Uterus (tissue), 4 donors: ENCODE results near the gene AP3B1. TPM values are rescaled to one million over a fixed set of nuclear protein-coding genes. Genes with fewer than 3 reads are reported as not detected.
A peak's percentile ranks its signal among the peaks of the same experiment; 100 is the strongest.

Experiments
- DNase-seq, 2 donors: peaks; one replicate each; pipeline ENCODE4 v3.0.0-alpha.2; 2019 to 2020
- H3K27ac ChIP-seq, 2 donors: fragments of 200-600 bp; sonication (generic); 1 replicate in 1 of 2; 2 replicates in 1 of 2; pipeline ENCODE4 v1.5.1; 2016 to 2018
- H3K27me3 ChIP-seq, 2 donors: fragments of 200-600 bp; sonication (generic); one replicate each; pipeline ENCODE4 v1.5.1; 2018 to 2019; ENCODE audit warnings: control low read depth in 1 of 2
- H3K36me3 ChIP-seq, 2 donors: fragments of 200-600 bp; sonication (generic); one replicate each; pipeline ENCODE4 v1.5.1; 2019; ENCODE audit warnings: control low read depth in 1 of 2
- H3K4me1 ChIP-seq, 2 donors: fragments of 200-600 bp; sonication (generic); one replicate each; pipeline ENCODE4 v1.5.1; 2018 to 2019; ENCODE audit warnings: control low read depth in 1 of 2
- H3K4me3 ChIP-seq, 2 donors: fragments of 200-600 bp; sonication (generic); 1 replicate in 1 of 2; 2 replicates in 1 of 2; pipeline ENCODE4 v1.5.1; 2018 to 2019; ENCODE audit warnings: mild to moderate bottlenecking in 1 of 2
- H3K9me3 ChIP-seq, 2 donors: fragments of 200-600 bp; sonication (generic); one replicate each; pipeline ENCODE4 v1.5.1; 2019; ENCODE audit warnings: control low read depth in 1 of 2
- CTCF ChIP-seq, 4 experiments: fragments of 200-600 bp in 2 of 4; fragments of 450-650 bp in 2 of 4; sonication (generic) in 2 of 4; IDR thresholded peaks; one replicate each; pipeline ENCODE4 v1.5.1; 2016 to 2019; ENCODE audit warnings: antibody characterized with exemption in 4 of 4, mild to moderate bottlenecking in 2 of 4, moderate library complexity in 1 of 4
- POLR2A ChIP-seq, 2 donors: fragments of 450-650 bp; IDR thresholded peaks; one replicate each; pipeline ENCODE4 v1.6.1; 2016; ENCODE audit warnings: antibody characterized with exemption in 2 of 2, mild to moderate bottlenecking in 1 of 2, moderate library complexity in 1 of 2
- intact Hi-C: fragments of 100-400 bp; cut with DNase I; formaldehyde crosslinking; loops from one replicate; pipeline ENCODE4 v1.15.1; 2023; ENCODE audit warnings: low total_unique reads
- total RNA-seq, 4 donors: library from RNA; depleted of rRNA in 3 of 4; stranded (reverse); fragments of >200 nt in 3 of 4; gene quantifications; one replicate each; pipeline versions ENCODE4 v1.1.0 to v1.2.4, GENCODE V29; 2014 to 2023
- donor health status: DM: yes; HTN: yes; CAD: no.

Gene AP3B1
- total RNA-seq, 4 donors from 2014 or later = 15.9 to 67.1 (median 33.4) TPM

GRCh38 chr5:78327761-78328510 lies 33.4 kb upstream of the AP3B1 start:
- H3K27me3 ChIP-seq = no peaks in the 10 kb centered on the region
- H3K27ac ChIP-seq = no peak overlapping the region
- no peak for TF ChIP-seq POLR2A (IDR thresholded peaks at IDR 0.05)
- no peak for TF ChIP-seq CTCF (IDR thresholded peaks at IDR 0.05)
- no peaks in the 10 kb centered on the region for H3K36me3 ChIP-seq
- H3K4me3 ChIP-seq = no peak overlapping the region
- intact Hi-C loops = no loop called here
- H3K4me1 ChIP-seq = no peaks in the 10 kb centered on the region
- H3K9me3 ChIP-seq = no peaks in the 10 kb centered on the region
- no peak for DNase-seq

DNA sequence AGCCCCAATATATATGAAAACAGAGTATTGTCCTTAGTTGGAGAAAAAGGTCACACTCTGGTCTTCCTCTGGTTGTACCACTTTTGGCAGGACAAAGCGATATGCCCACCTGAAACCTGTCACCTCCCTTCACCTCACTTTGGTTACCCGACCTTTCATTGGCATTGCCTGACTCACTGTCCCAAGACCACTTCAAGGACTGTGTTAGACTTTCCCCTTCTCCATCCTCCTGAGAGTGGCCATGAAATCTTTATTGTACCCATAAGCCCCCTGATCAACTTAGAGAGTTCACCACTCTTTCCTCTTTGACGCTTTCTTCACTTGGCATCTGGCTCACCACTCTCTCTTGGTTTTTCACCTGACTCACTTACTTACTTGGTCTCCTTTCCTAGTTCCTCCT lies 32.4 kb upstream of the AP3B1 start:
- Histone ChIP-seq H3K9me3 (no peaks in the 10 kb centered on the region), H3K4me1 (no peaks in the 10 kb centered on the region), H3K27me3 (no peaks in the 10 kb centered on the region), H3K36me3 (no peaks in the 10 kb centered on the region), H3K4me3 (no peak overlapping the region), H3K27ac (no peak overlapping the region)
- DNase-seq = no peak
- TF ChIP-seq CTCF (IDR thresholded peaks at IDR 0.05) = no peak
- TF ChIP-seq POLR2A (IDR thresholded peaks at IDR 0.05) = no peak
- intact Hi-C loops = no loop called here

- Histone ChIP-seq H3K27ac (no peak overlapping the region), H3K4me1 (no peaks in the 10 kb centered on the region), H3K9me3 (no peaks in the 10 kb centered on the region), H3K27me3 (no peaks in the 10 kb centered on the region), H3K4me3 (no peak overlapping the region), H3K36me3 (no peaks in the 10 kb centered on the region)
- TF ChIP-seq POLR2A (IDR thresholded peaks at IDR 0.05) (no peak), CTCF (IDR thresholded peaks at IDR 0.05) (no peak)
- DNase-seq = no peak
- intact Hi-C loops = no loop called here
These were observed 28.7 kb upstream of the AP3B1 start for GRCh38 chr5:78323241-78323640.

GRCh38 chr5:78320401-78320800 lies 25.9 kb upstream of the AP3B1 start:
- intact Hi-C loops = no loop called here
- H3K4me1 ChIP-seq = no peaks in the 10 kb centered on the region
- H3K27ac ChIP-seq = no peak overlapping the region
- no peak for TF ChIP-seq POLR2A (IDR thresholded peaks at IDR 0.05)
- peak; percentile 31 to 53 (median 44) for TF ChIP-seq CTCF (IDR thresholded peaks at IDR 0.05)
- no peak for DNase-seq
- H3K27me3 ChIP-seq = no peaks in the 10 kb centered on the region
- no peak overlapping the region for H3K4me3 ChIP-seq
- no peaks in the 10 kb centered on the region for H3K9me3 ChIP-seq
- no peaks in the 10 kb centered on the region for H3K36me3 ChIP-seq

DNA sequence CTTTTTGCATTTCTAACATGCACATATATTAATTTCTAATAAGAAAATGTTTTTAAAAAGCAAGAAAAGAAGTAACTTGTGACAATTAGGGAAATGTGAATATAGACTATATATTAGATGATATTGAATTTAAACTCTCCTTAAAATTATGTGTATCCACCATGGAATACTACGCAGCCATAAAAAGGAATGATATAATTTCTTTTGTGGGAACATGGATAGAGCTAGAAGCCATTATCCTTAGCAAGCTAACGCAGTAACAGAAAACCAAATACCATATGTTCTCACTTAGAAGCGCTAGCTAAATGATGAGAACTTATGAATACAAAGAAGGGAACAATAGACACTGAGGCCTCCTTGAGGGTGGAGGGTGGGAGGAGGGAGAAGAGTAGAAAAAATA lies 23.8 kb upstream of the AP3B1 start:
- Histone ChIP-seq H3K27ac (no peak overlapping the region), H3K27me3 (no peaks in the 10 kb centered on the region), H3K4me1 (no peaks in the 10 kb centered on the region), H3K36me3 (no peaks in the 10 kb centered on the region), H3K4me3 (no peak overlapping the region), H3K9me3 (no peaks in the 10 kb centered on the region)
- DNase-seq = no peak
- TF ChIP-seq CTCF (IDR thresholded peaks at IDR 0.05) = no peak
- no peak for TF ChIP-seq POLR2A (IDR thresholded peaks at IDR 0.05)
- intact Hi-C loops = no loop called here
